T47D (cell line): Measurements from ENCODE around the gene ZCRB1.
"Not testable (repeated sequence)": the region's sequence is repeated elsewhere in the genome, so short reads cannot be mapped to it uniquely, and the experiment has no call there.

Experiments used
- DNase-seq, 2 experiments: peaks; one replicate each; pipeline versions ENCODE4 v3.0.0 to v3.0.0-alpha.2; 2011 to 2012; ENCODE audit warnings: low read depth in 1 of 2, low spot score in 1 of 2
- JUND ChIP-seq: IDR thresholded peaks from 2 replicates; pipeline ENCODE4 v1.6.1; 2012; ENCODE audit warnings: low read depth
- in situ Hi-C: cut with HindIII; loops from 2 replicates; pipeline ENCODE4 v1.10.0; 2016; ENCODE audit warnings: low sequenced_read_pairs, low pct_unique_long_range_greater_than_20kb

Gene ZCRB1

GRCh38 chr12:42346403-42347002 lies 20.6 kb upstream of the ZCRB1 start:
- no peak for DNase-seq
- in situ Hi-C loops: no loop called here
- no peak for TF ChIP-seq JUND

GRCh38 chr12:42343721-42344120 lies 17.8 kb upstream of the ZCRB1 start:
- in situ Hi-C loops: no loop called here
- no peak for DNase-seq
- no peak for TF ChIP-seq JUND

GRCh38 chr12:42342028-42342427 lies 16.1 kb upstream of the ZCRB1 start:
- no peak for DNase-seq
- no peak for TF ChIP-seq JUND
- in situ Hi-C loops: no loop called here

GRCh38 chr12:42338280-42338679 lies 12.4 kb upstream of the ZCRB1 start:
- no peak for TF ChIP-seq JUND
- in situ Hi-C loops: no loop called here
- no peak for DNase-seq

GRCh38 chr12:42336286-42336685 lies 10.4 kb upstream of the ZCRB1 start:
- DNase-seq: peak in 1 of 2 experiments; percentile 55
- TF ChIP-seq JUND: no peak
- in situ Hi-C loops: no loop called here

GRCh38 chr12:42332301-42333285 lies 6.7 kb upstream of the ZCRB1 start:
- DNase-seq: peak; percentile 37 to 69
- in situ Hi-C loops: no loop called here
- TF ChIP-seq JUND: no peak

- in situ Hi-C loops, DNase-seq: not testable (repeated sequence)
Measured at GRCh38 chr12:42330097-42330496, 4.2 kb upstream of the ZCRB1 start.

- DNase-seq: no peak
- no peak for TF ChIP-seq JUND
- in situ Hi-C loops: no loop called here
Measured at GRCh38 chr12:42327227-42327590, 1.3 kb upstream of the ZCRB1 start.

- TF ChIP-seq JUND: no peak
- in situ Hi-C loops: no loop called here
- peak in 1 of 2 experiments; percentile 11 for DNase-seq
Measured at GRCh38 chr12:42326541-42327226, 790 bp upstream of the ZCRB1 start.

GRCh38 chr12:42325326-42325652 lies 605 bp downstream of the ZCRB1 start:
- TF ChIP-seq JUND: no peak

GRCh38 chr12:42323856-42324255 lies 2.0 kb downstream of the ZCRB1 start:
- TF ChIP-seq JUND: no peak
- in situ Hi-C loops: no loop called here

More at GRCh38 chr12:42325326-42325652, 605 bp downstream of the ZCRB1 start:
- no peak for DNase-seq
- in situ Hi-C loops: no loop called here

GRCh38 chr12:42322567-42322966 lies 3.3 kb downstream of the ZCRB1 start:
- no peak for TF ChIP-seq JUND
- no peak for DNase-seq
- in situ Hi-C loops: no loop called here

More at GRCh38 chr12:42323856-42324255, 2.0 kb downstream of the ZCRB1 start:
- DNase-seq: no peak

- DNase-seq: no peak
- no peak for TF ChIP-seq JUND
- in situ Hi-C loops: no loop called here
Measured at GRCh38 chr12:42320796-42321195, 5.1 kb downstream of the ZCRB1 start.
